NK-92 treated with Interleukin-12 subunit alpha and Interleukin-12 subunit beta, amount 100 ng/mL, for 24 hours (cell line): ENCODE results near the gene JARID2.
"Not testable (repeated sequence)": the region's sequence is repeated elsewhere in the genome, so short reads cannot be mapped to it uniquely, and the experiment has no call there.

ENCODE experiments used
- DNase-seq: peaks from one replicate; lab custom pipeline; 2025; lab: John Stamatoyannopoulos, UW

Gene JARID2

GRCh38 chr6:15289456-15289855 lies 43.6 kb downstream of the JARID2 start:
- not testable (repeated sequence) for DNase-seq

- DNase-seq: no peak
Observed at GRCh38 chr6:15290067-15290680, 44.3 kb downstream of the JARID2 start.

GRCh38 chr6:15290962-15291704 lies 45.3 kb downstream of the JARID2 start:
- DNase-seq: no peak

GRCh38 chr6:15292721-15293302 lies 46.9 kb downstream of the JARID2 start:
- no peak for DNase-seq

- DNase-seq: no peak
Observed at GRCh38 chr6:15293674-15294073, 47.8 kb downstream of the JARID2 start.

GRCh38 chr6:15294504-15294903 lies 48.6 kb downstream of the JARID2 start:
- no peak for DNase-seq

GRCh38 chr6:15296249-15296648 lies 50.4 kb downstream of the JARID2 start:
- no peak for DNase-seq

GRCh38 chr6:15296735-15297134 lies 50.9 kb downstream of the JARID2 start:
- no peak for DNase-seq

- DNase-seq: not testable (repeated sequence)
Observed at GRCh38 chr6:15297167-15297566, 51.3 kb downstream of the JARID2 start.

- no peak for DNase-seq
Observed at GRCh38 chr6:15297895-15298590, 52.2 kb downstream of the JARID2 start.

- no peak for DNase-seq
Observed at GRCh38 chr6:15299430-15300131, 53.7 kb downstream of the JARID2 start.

- DNase-seq: no peak
Observed at GRCh38 chr6:15301179-15302006, 55.5 kb downstream of the JARID2 start.

- no peak for DNase-seq
Observed at GRCh38 chr6:15303162-15303919, 57.5 kb downstream of the JARID2 start.

- no peak for DNase-seq
Observed at GRCh38 chr6:15303920-15304291, 58.0 kb downstream of the JARID2 start.

GRCh38 chr6:15304337-15305042 lies 58.6 kb downstream of the JARID2 start:
- no peak for DNase-seq

- DNase-seq: no peak
Observed at GRCh38 chr6:15305496-15305895, 59.6 kb downstream of the JARID2 start.

- DNase-seq: no peak
Observed at GRCh38 chr6:15305909-15306308, 60.0 kb downstream of the JARID2 start.

- DNase-seq: no peak
Observed at GRCh38 chr6:15308435-15309213, 62.8 kb downstream of the JARID2 start.
